GM19239 (cell line): ENCODE results near the gene NEURL3.
"Not testable (repeated sequence)": the region's sequence is repeated elsewhere in the genome, so short reads cannot be mapped to it uniquely, and the experiment has no call there.

Source experiments
- DNase-seq: peaks from one replicate; pipeline ENCODE4 v3.0.0; 2011; ENCODE audit warnings: low spot score; ENCODE audit not compliant: insufficient read length
- FAIRE-seq: peaks from 2 replicates; lab custom pipeline; 2011; peaks lifted over from hg19 to GRCh38; lab: Jason Lieb, UNC

NEURL3 gene

DNA sequence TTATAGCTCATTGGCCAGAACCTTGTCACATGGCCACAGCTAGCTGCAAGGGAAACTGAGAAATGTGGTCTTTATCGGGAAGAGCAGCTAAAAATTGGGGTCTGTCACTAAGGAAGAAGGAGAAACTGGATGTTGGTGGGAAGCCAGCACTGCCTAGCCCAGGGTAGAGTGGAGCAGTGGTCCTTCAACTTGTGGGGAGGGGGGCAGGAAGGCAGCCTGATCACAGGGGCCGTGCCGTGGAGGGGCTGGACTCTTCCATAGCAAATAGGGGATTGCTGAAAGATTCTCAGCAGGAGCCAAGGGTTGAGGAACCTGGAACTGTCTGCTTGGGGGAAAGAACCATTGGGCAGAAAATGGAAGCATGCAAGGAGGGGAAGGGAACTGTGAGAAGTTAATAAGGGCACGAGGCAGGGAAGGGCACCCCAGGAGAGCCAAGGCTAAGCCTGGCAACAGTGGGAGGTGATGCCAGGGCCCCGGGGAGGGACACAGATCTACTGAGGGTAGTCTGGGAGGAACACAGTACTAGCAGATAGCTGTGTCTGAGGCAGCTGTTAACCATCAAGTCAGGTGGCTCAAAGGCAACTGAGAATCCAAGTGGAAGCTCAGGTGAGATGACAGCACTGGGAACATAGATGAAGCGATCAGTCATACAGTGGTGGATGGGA, 5.9 kb upstream of the NEURL3 start:
- DNase-seq (no peak), FAIRE-seq (no peak)

DNA sequence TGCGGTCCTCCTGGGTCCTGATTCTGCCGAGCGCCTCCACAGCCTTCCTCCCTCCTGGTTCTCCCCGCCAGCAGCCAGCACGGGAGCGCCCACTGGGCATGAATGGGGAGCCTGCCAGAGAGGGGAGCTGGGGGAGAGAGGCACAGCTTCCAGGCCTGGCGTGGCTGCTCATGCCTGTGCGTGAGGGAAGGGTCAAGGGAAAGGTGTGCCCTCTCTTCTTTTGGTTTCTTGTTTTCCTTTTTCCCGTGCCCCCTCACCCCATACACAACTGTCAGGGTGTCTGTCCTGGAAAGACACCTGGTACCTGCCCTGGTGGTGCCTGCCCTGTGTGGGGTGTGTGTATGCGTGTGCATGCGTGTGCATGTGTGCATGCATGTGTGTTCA, 4.7 kb upstream of the NEURL3 start:
- no peak for DNase-seq
- no peak for FAIRE-seq

DNA sequence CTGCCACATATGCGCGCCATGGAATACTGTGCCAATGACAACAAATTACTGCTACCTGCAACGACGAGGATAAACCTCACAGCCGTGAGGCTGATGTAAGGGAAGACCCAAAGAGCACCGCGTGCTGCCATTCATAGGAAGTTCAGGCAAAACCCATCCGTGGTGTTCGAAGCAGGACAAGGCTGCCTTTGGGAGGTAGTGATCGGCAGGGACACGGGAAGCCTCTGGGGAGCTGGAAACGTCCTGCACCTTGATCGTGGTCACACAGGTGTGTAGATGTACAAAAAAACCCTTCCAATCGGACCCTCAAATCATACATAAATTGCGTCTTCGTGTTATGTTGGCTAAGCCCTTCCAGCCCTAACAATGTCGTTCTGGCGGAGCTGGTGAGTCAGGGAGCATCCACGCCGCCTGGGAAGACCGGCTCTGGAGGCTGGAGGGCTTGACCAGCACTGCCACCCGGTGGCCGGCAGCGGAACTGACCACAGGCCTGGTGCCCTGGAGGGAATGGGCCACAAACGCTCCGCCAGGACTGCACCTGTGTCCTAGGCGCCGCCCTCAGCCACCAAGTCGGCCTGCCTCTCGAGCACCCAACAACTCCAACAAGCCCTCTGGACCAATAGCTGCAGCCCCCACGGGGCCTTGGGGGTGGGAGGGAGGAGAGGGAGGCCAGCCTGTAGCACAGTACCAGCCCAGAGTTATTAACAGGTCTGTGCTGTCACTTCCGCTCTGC, 4.1 kb upstream of the NEURL3 start:
- FAIRE-seq (peak; percentile 86), DNase-seq (peak; percentile 70)

DNA sequence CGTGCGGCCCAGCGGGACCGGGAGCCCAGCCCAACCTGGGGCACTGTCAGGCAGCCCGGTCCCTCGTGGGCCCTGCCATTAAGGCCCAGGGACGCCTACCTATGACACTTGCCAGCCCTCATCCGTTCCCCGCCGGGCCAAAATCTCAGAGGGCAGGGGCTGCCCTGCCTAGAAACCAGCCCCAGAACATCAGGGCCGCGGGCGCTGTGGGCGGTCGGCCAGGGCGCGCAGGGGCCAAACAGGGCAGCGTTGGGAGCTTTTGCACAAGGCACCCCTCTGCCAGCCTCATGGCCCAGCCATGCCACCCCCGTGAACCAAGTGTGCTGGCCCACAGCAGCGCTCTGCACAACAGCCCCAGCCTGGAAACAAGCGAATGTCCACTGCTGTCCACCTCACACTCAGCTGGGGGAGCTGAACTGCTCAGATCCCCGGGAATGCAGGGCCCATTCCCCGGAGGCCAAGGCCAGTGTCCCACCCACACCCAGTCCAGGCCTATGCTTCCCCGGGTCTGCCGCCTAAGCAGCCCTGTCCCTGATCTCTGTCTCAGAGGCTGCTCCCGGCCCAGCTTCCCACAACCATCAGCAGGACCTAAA, 3.5 kb upstream of the NEURL3 start:
- no peak for FAIRE-seq

DNA sequence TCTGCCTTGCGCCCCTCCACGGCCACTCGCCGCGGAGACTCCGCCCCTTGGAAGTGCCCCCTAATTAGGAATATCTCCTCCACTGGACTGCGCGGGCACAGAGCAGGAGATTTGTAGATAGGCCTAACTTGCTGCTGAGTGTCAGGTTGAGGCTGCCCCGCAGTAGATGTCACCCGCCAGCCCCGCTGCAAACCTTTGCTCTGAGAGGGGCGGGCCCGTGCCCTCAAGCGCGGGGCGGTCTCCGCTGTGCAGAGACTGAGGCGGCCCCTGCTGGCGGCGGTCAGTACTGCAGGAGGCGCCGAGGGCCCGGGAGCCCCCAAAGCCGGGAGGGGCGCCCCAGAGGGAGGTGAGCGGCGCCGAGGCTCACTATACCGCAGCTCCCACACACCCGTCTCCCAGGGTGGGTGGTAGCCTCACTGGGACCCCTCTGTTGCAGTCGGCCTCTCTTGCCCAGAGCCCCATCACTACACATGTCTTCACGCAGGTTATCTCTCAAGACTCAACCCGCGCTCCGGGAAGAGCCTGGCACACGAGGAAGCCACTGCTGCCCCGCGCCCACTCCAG, 2.9 kb upstream of the NEURL3 start:
- DNase-seq (peak; percentile 75), FAIRE-seq (peak; percentile 65)

More for the DNA sequence above, 3.5 kb upstream of the NEURL3 start:
- DNase-seq: no peak

DNA sequence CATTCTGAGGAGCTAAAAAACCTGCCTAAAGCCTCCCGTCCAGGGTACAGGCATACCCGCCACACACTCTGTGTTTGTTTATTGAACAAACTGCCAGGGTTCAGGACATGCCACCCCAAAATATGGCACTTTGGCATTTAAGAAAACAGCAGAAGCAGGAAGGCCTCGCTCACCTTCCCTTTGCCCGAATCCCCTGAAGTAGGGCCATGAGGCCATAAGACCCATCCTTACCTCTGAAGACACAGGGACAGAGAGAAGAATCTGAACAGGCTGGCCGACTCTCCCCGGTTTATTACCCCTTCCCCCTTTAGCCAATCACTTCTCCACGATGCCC, 1.7 kb upstream of the NEURL3 start:
- DNase-seq: no peak
- no peak for FAIRE-seq

DNA sequence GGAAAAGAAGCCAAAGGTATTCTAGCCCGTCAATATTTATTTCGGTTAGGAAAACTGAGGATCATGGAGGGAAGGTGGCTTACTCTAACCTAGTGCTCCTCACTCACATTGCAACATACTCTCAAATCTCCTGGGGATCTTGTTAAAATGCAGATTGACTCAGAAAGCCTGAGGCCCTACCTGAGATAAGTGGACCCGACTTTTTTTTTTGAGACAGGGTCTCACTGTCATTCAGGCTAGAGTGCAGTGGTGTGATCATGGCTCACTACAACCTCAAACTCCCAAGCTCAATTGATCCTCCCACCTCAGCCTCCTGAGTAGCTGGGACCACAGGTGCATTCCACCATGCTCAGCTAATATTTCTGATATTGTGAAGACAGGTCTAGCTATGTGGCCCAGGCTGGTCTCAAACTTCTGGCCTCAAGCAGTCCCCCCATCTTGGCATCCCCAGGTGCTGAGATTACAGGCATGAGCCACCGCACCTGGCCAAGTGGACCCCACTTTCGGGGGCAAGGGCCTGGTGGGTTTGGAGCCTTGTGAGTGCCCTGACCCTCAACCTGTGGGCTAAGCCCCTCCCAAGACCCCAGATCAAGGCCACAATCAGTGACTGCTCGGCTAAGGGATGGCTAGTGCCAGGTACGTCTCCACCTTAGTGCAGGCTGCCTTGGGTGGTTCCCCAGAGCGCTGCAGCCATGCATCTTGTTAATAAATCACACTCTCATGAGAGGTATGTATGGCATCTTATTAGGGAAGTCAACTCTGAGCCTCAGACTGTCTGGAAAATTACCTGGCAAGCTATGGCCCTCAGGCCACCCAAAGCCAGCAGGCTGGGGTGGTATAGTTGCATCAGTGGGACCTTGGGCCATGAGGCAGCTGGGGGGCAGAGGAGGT, 1.1 kb upstream of the NEURL3 start:
- no peak for FAIRE-seq
- DNase-seq: no peak

DNA sequence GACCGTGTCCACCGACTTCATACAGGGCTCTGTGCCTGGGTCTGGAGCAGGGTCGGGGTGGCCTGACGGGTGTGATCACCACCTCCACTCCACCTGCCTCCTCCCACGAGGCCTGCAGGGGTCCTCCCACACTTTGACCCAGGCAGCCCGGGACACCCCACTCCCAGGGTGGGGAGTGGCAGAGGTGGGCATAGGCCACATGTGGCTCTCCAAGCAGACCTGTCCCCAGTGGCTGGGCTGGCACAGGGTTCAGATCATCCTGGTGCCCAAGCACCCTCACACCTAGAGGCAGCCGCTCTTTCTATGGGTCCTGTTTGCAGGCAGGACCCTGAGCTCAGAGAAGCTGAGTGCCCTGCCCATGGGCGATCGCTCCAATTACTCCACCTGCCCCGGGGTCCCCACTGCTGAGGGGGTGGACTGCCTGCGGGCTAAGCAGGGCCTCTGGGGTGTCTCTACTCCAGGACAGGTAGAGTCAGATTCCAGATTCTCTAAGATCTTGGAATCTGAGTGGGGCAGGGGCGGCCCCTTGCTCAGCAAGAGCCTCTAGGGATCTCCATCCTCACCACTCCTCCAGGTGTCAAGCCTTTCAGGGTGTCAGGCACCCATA, 1.4 kb downstream of the NEURL3 start:
- no peak for FAIRE-seq
- no peak for DNase-seq

DNA sequence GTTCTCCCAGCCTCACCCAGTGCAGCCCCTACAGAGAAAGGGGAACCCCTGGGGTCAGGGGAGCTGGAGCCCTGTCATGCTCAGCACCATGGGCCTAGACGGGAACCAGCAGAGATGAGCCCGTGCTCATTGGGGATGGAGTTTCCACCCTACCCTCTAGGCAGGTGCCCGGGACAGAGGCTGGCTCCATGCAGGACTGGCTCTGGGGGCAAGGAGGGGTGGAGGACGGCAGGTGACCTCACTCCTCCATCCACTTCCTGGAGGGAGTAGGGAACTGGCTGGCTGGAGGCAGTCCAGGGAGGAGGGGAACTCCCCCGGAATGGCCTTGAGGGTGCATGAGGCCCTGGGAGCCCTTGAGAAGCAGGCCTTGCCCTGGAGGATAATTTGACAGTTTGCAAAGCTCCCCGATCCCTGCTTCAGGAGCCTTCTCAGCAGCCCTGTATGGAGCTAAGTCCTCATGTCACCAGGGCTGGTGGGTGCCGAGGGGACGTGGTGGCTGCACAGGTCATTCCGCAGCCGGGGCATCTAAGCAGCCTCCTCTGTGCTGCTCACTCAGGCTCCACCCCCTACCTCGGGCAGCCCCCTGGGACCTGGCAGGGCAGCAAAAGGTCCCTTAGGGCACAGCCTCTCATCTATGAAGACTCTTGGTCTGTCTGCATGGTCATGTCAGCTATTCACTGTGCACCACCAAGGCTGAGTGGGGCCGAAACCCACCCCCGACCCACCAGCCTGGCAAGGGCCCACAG, 2.1 kb downstream of the NEURL3 start:
- DNase-seq: no peak
- no peak for FAIRE-seq

DNA sequence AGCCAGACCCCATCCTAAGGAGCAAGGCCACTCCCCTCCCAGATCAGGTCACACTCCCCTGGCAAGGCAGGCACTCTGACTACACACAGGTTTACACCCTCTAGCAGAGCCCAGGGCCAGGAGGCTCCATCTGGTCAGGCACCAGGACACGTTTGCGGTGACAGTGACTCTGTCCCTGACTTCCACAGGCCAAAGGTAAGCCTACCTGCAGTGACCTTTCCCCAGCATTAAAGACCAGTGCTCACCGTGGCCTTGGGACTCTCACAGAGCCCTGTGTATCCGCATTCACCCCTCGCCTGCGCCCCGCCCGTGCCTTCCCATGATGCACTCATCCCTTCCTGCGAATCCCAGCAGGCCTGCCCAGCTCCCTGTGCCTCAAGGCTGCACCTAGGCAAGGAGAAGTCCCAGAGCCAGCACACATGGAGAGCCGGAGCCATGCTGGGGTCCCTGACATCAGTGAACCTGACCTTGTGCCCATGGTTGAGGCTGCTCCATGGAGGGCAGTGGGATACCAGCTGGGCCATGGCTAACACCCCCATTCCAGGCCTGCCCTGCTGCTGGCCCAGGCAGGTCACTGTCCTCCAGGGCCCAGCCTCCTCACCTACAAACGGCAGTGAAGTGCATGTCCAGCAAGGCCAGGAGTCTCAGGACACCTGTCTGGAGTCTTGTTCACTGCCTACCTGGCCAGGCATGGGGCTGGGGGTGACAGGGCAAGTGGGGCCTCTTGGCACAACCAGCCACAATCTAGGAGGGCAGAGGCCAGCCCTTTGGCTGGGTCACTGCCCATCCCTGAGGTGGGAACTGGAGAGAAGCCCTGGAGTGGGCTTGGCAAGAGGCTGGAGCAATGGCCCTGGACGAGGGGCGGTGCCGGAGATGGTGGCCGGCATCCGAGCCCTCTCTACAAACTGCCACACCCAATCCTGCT, 3.0 kb downstream of the NEURL3 start:
- DNase-seq: no peak
- FAIRE-seq: peak; percentile 14

DNA sequence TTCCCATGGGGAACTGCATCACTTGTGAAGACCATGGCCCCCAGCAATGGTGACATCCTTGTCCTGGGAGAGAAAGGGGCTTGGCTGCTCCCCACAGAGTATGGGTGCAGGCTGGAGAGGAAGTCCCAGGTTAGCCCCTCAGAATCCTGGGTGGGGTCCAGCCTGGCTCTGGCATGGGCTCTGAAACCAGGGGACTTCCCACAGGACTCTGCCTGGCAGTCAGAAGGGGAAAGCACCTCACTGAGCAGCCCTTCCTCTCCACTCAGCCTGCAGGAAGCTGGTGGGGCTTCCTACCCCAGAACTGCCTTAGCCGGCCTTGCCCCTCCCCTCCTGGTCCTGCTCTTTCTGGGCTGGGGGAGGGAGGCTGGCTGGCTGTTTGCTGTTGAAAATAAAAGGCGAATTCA, 3.7 kb downstream of the NEURL3 start:
- DNase-seq: no peak
- peak; percentile 79 for FAIRE-seq

DNA sequence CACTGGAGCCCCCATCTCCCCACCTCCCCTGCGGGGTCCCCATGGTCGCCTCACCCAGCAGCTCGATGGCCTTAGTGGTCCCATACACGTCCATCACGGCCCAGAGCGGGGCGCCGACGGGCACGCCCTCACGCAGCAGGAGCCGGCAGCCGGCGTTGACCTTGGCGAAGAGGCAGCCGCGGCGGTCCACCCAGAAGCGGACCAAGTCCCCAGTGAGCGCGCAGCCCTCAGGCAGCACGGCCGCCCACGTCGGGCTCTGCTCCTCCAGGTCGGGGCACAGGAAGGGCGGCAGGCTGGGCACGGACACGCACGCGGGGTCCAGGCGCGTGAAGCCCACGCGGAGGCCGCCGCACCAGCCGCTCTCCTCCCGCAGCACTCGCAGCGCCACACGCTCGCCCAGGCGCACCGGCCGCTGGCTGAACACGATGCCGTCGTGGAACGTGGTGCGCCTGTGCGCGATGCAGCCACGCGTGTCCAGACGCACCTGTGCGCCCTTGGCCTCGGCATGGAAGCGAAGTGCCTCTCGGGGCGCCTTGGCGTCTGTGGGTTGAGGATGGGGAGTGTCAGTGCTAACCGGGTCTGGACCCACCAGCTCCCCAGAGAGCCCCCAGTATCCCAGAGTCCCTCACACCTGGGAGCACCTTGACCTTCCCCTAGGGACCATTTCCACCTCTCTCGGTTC, 4.6 kb downstream of the NEURL3 start:
- no peak for FAIRE-seq
- DNase-seq: no peak

DNA sequence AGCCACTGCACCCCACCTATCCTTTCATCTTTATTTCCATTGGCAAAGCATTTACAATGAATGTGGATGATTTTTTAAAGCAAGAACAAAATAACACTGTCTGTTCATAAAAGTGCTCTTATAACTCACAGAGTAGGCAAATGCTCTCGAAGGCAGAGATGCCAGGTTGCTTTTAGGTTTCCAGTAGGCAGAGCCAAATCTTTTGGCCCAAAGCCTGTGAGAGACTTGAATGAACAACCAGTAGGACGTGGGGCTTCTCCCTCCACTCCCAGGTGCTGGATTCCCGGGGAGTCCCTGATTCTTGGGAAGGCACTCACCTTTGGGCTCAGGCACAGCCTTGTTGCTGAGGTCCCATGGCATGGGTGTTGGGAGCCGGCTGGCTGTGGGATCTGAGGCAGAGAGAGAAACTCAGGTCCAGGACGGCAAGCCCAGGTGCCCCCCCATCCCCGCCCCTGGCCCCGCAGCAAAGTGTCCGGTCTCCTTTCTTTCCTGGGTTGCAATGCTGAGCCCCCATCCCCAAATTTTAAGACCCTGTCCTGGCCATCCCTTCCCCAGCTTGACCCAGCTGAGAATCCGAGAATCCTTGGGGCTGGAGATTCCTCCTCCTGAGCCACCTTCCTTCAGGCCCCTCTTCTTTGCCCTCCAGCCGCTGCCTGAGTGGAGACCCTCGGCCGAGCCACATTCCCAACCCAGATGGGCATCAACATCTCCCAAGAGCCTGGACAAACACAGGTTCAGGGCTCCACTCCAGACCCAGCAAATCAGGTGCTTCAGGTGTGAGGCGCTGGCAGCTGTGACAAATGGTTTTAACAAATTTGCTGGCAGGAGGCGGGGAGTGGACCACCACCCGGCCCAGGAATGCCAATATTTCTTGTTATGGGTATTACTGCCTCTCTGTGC, 5.8 kb downstream of the NEURL3 start:
- DNase-seq: no peak
- no peak for FAIRE-seq

DNA sequence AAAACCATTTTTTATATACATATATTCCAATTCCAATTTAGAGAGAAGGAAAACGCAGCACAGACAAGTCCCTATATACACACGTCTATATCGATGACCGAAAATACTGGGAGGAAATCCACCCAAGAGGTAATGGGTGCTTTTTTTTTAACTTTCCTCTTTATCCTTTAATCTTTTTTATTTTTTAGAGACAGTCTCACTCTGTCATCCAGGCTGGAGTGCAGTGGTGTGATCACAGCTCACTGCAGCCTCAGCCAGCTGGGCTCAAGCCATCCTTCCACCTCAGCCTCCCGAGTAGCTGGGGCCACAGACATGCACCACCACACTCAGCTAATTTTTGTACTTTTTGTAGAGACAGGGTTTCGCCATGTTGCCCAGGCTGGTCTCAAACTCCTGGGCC, 6.5 kb downstream of the NEURL3 start:
- not testable (repeated sequence) for FAIRE-seq, DNase-seq

DNA sequence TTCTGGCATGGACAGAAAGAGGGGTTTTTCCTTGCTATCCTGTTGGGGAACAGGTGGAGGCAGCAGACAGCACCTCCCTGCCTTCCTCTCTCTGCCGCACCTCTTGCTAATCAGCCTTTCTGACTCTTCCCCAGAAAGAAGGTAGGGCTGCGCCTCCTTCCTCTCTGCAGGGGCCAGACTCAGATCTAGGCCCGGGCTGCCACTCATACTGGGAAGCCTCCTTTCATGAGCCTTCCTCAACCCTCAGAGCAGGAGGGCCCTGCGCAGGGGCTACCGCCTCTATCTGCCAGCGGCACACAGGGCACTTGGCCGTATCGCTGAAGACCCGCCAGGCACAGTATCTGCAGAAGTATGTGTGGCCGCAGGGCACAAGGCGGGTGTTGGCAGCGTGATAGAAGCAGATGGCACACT, 7.1 kb downstream of the NEURL3 start:
- FAIRE-seq (no peak), DNase-seq (no peak)

DNA sequence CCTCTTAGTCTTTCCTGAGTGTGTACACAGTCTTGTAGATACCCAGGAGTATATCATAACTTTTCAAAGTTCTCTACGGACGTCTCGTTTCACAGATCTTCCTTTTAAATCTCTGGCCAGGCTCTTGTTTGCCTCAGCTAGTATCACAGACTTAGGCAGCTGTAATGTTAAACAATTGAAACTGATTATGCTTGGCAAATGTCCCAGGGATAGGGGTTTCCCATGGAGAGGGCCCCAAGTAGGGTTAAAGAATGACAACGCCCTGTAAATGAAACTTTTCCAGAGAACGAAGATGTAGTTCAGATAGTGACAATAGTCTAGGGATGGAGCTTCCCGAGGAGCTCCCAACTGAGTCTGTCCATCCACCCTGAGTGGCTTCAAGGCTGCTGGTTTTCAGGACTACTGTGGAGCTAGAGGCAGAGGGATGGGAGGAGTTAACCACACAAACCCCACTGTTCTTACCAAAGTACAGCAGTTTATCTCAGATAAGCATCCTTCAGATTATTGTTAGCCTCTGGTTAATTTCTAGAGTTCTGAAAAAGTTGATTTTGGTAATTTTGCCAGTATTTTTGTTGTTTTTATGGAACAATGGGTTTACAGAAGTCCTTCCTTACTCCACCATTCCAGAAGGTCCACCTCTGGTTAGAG, 9.1 kb downstream of the NEURL3 start:
- FAIRE-seq (no peak), DNase-seq (no peak)
